SU-DHL-6 (cell line): ENCODE data around the gene ZNF512B.

Experiments used
- EZH2phosphoT487 ChIP-seq: fragments of 200-600 bp; sonication (generic), shearing (Covaris generic); conservative IDR thresholded peaks from 2 replicates; pipeline ENCODE4 v1.6.1; 2018; ENCODE audit warnings: mild to moderate bottlenecking, antibody characterized with exemption, low read length, moderate library complexity, mixed read lengths
- TF ChIP-seq, protein P1 (sequence below): fragments of 200-600 bp; sonication (generic); IDR thresholded peaks from one replicate; pipeline ENCODE4 v1.5.1; 2017; ENCODE audit warnings: antibody characterized with exemption, mild to moderate bottlenecking, low read length, moderate library complexity; ENCODE audit not compliant: insufficient read depth, poor library complexity, severe bottlenecking

DNA sequence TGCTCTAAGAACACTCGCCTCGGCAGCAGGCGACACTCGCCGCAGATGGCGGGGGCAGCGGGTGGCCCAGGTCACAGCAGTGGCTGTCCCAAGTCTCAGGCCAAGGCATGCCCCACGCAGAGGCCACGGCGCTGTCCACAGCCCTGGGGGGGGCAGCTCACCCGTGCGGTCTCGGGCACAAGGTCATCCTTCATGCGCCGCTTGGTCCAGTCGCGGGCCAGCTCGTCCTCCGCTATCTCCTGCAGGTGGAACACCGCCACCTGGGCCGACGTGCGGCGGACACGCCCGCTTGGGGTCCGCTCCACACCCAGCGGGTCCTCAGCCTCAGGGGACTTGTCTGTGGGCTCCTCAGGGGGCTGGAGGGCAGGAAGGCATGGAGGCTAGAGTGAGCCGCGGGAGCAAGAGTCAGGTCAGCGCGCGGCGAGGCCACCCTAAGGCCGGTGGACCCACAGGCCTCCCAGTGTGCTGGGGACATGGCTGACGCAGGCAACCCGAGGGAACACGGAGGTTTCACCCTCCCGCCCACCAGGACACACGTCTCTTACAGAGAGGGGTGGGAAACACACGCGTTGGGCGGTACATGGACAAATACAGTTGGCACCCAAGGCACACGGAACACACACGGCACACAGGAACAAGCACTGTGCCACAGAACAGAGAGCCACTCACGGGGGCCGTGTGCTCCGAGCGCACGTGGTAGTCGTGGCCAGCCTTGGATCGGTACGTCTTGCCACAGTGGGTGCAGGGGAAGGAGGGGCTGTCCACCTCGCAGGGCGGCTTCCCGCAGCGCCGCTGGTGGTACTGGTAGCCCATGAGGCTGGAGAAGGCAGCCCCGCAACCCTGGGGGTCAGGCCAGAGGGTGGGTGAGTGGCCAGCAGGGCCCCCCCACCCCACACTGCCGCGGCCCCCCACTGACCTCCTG is 7.0 kb downstream of the ZNF512B start:
- TF ChIP-seq, protein P1, sequence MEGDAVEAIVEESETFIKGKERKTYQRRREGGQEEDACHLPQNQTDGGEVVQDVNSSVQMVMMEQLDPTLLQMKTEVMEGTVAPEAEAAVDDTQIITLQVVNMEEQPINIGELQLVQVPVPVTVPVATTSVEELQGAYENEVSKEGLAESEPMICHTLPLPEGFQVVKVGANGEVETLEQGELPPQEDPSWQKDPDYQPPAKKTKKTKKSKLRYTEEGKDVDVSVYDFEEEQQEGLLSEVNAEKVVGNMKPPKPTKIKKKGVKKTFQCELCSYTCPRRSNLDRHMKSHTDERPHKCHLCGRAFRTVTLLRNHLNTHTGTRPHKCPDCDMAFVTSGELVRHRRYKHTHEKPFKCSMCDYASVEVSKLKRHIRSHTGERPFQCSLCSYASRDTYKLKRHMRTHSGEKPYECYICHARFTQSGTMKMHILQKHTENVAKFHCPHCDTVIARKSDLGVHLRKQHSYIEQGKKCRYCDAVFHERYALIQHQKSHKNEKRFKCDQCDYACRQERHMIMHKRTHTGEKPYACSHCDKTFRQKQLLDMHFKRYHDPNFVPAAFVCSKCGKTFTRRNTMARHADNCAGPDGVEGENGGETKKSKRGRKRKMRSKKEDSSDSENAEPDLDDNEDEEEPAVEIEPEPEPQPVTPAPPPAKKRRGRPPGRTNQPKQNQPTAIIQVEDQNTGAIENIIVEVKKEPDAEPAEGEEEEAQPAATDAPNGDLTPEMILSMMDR: no peak
- TF ChIP-seq EZH2phosphoT487: no peak
